ENCODE results near the gene MUC3A.
"Not testable (repeated sequence)": the region's sequence is repeated elsewhere in the genome, so short reads cannot be mapped to it uniquely, and the experiment has no call there.

Gene MUC3A

GRCh38 chr7:100975371-100975821 lies 26.1 kb downstream of the MUC3A start:
- no peak for DNase-seq

GRCh38 chr7:100978300-100978699 lies 29.0 kb downstream of the MUC3A start:
- DNase-seq: no peak

- no peak for DNase-seq
Observed at GRCh38 chr7:100983451-100984187, 34.3 kb downstream of the MUC3A start.

GRCh38 chr7:100984241-100984918 lies 35.0 kb downstream of the MUC3A start:
- DNase-seq: not testable (repeated sequence)

- DNase-seq: not testable (repeated sequence)
Observed at GRCh38 chr7:100985033-100985797, 35.9 kb downstream of the MUC3A start.

GRCh38 chr7:100991631-100992030 lies 42.3 kb downstream of the MUC3A start:
- DNase-seq: no peak

- not testable (repeated sequence) for DNase-seq
Observed at GRCh38 chr7:100992280-100992679, 42.9 kb downstream of the MUC3A start.

GRCh38 chr7:100994671-100995070 lies 45.3 kb downstream of the MUC3A start:
- not testable (repeated sequence) for DNase-seq

- not testable (repeated sequence) for DNase-seq
Observed at GRCh38 chr7:100998530-100998929, 49.2 kb downstream of the MUC3A start.

GRCh38 chr7:100999334-100999733 lies 50.0 kb downstream of the MUC3A start:
- not testable (repeated sequence) for DNase-seq

- DNase-seq: not testable (repeated sequence)
Observed at GRCh38 chr7:101000025-101000424, 50.7 kb downstream of the MUC3A start.

- not testable (repeated sequence) for DNase-seq
Observed at GRCh38 chr7:101002333-101002732, 53.0 kb downstream of the MUC3A start.

- DNase-seq: not testable (repeated sequence)
Observed at GRCh38 chr7:101007361-101007760, 58.0 kb downstream of the MUC3A start.

- DNase-seq: no peak
Observed at GRCh38 chr7:101009629-101010028, 60.3 kb downstream of the MUC3A start.

GRCh38 chr7:101012931-101013330 lies 63.6 kb downstream of the MUC3A start:
- no peak for DNase-seq

- no peak for DNase-seq
Observed at GRCh38 chr7:101015626-101016025, 66.3 kb downstream of the MUC3A start.

- DNase-seq: peak; percentile 39 to 40
Observed at GRCh38 chr7:101017064-101017777, 67.9 kb downstream of the MUC3A start.
